Neural progenitor cell (in vitro differentiated cells): ENCODE data around the gene LGALS7B. TPM values are rescaled to one million over a fixed set of nuclear protein-coding genes. Genes with fewer than 3 reads are reported as not detected.

Experiments used
- DNase-seq: peaks from one replicate; pipeline ENCODE4 v3.0.0-alpha.2; 2016; ENCODE audit warnings: low spot score
- H2AFZ ChIP-seq: fragments of 200-600 bp; sonication (generic); replicated peaks from 2 replicates; pipeline ENCODE4 v1.6.1; 2016; ENCODE audit warnings: antibody characterized with exemption
- H3F3A ChIP-seq: fragments of 200-600 bp; sonication (generic); 2 replicates; pipeline ENCODE4 v1.6.1; 2016; ENCODE audit warnings: antibody characterized with exemption, low read depth
- H3K27ac ChIP-seq: fragments of 200-600 bp; sonication (generic); 2 replicates; pipeline ENCODE4 v1.5.1; 2016; ENCODE audit warnings: mild to moderate bottlenecking
- H3K27me3 ChIP-seq: fragments of 200-600 bp; sonication (generic); 2 replicates; pipeline ENCODE4 v1.6.1; 2016; ENCODE audit warnings: mild to moderate bottlenecking, moderate library complexity
- H3K36me3 ChIP-seq: fragments of 200-600 bp; sonication (generic); 2 replicates; pipeline ENCODE4 v1.5.1; 2016
- H3K4me1 ChIP-seq: fragments of 200-600 bp; sonication (generic); 2 replicates; pipeline ENCODE4 v1.6.1; 2016; ENCODE audit warnings: mixed run types
- H3K4me2 ChIP-seq: fragments of 200-600 bp; sonication (generic); 2 replicates; pipeline ENCODE4 v1.6.1; 2016
- H3K4me3 ChIP-seq: fragments of 200-600 bp; sonication (generic); 2 replicates; pipeline ENCODE4 v1.5.1; 2016
- H3K79me2 ChIP-seq: fragments of 200-600 bp; sonication (generic); 2 replicates; pipeline ENCODE4 v1.6.1; 2016; ENCODE audit warnings: low read depth
- H3K9ac ChIP-seq: fragments of 200-600 bp; sonication (generic); 2 replicates; pipeline ENCODE4 v1.6.1; 2016
- H3K9me3 ChIP-seq: fragments of 200-600 bp; sonication (generic); 2 replicates; pipeline ENCODE4 v1.5.1; 2016; ENCODE audit warnings: low read depth
- H4K20me1 ChIP-seq: fragments of 200-600 bp; sonication (generic); 2 replicates; pipeline ENCODE4 v1.6.1; 2016; ENCODE audit warnings: low read depth
- H3K27ac Mint-ChIP-seq: 3 replicates; pipeline ENCODE4 v1.8.0; 2021; ENCODE audit warnings: mixed read lengths
- H3K27me3 Mint-ChIP-seq: 2 replicates; pipeline ENCODE4 v1.8.0; 2022; ENCODE audit warnings: low read depth, mild to moderate bottlenecking, inconsistent platforms, moderate library complexity, mixed read lengths; ENCODE audit not compliant: insufficient read depth
- H3K36me3 Mint-ChIP-seq: 3 replicates; pipeline ENCODE4 v1.8.0; 2021; ENCODE audit warnings: mixed read lengths
- H3K4me1 Mint-ChIP-seq: 3 replicates; pipeline ENCODE4 v1.8.0; 2021; ENCODE audit warnings: mixed read lengths
- H3K4me3 Mint-ChIP-seq: 3 replicates; pipeline ENCODE4 v1.8.0; 2021; ENCODE audit warnings: mild to moderate bottlenecking, moderate library complexity, mixed read lengths
- H3K9me3 Mint-ChIP-seq: 3 replicates; pipeline ENCODE4 v1.8.0; 2020; ENCODE audit warnings: mixed read lengths
- EZH2 ChIP-seq: fragments of 200-600 bp; sonication (generic); IDR thresholded peaks from 2 replicates; pipeline ENCODE4 v1.6.1; 2017; ENCODE audit warnings: antibody characterized with exemption, mild to moderate bottlenecking, moderate library complexity
- EZH2phosphoT487 ChIP-seq: fragments of 200-600 bp; sonication (generic); IDR thresholded peaks from 2 replicates; pipeline ENCODE4 v1.6.1; 2017; ENCODE audit warnings: antibody characterized with exemption
- total RNA-seq: library from RNA; depleted of rRNA; stranded (reverse); fragments of >200 nt; gene quantifications from 2 replicates; pipeline ENCODE4 v1.2.3, GENCODE V29; 2015; ENCODE audit warnings: low replicate concordance
- TF ChIP-seq, protein P1 (sequence below): fragments of 200-600 bp; sonication (generic); IDR thresholded peaks from 2 replicates; pipeline ENCODE4 v1.5.1; 2017; ENCODE audit warnings: antibody characterized with exemption, mild to moderate bottlenecking

Gene LGALS7B
- total RNA-seq, 1 donor from 2014 or later = not detected

DNA sequence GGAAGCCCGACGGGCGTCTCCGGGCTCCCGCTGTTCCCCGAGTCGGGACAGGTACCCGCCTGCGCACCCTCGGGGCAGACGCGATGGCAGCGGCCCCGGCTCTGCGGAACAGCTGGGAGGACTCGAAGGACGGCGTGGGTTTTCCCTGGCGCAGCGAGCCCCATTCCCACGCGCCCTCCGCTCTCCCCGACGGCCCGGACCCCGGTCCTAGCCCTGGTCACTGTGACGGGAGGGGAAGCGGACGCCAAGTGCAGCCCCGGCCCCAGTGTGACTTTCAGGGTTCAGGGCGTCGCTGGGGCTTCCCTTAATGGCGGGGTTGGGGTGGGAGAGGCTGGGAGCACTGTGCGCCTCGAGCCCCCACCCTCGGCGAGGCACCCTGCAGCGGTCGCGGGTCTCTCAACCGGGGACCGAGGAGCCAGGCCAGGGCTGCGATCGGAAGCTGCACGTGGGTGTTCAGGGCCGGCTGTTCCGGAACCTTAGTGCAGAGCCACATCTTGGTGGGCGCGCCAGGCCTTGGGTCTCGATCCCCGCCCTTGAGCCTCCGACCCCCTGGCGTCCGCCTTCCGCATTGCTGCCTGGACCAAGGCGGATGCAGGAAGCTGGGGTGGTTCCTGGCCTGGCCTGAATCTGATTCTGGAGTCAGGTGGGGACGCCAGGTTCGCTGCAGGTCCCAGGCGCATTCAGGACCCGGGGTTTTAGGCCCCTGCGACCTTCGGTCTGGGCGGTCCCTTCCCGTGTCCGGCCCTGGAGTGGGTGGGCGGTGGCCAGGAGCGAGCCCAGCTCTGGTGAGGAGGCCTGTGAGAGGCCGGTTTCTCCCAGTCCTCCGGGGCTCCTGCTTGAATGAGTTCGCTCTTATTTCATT is 3.5 kb downstream of the LGALS7B start:
- H3K9me3 Mint-ChIP-seq = peaks cover 7% of the 10 kb centered on the region
- DNase-seq = no peak

DNA sequence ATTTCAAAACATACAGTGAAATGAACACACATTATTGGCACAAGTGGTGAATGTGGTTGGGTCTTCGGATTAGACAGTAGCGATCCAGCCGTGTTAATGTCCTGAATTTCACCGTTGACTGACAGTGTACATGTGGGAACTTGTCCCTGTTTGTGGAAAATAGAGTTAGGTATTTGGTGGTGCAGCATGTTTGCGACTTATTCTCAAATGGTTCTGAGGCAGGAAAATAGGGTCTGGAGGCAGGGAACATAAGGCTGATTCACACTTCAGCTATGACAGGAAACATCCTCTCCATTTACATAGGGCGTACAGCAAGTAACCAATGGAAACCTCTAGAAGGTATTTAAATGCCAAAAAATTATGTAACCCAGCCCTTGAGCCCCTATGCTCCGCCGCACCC is 4.2 kb downstream of the LGALS7B start:
- H3K9ac ChIP-seq = no peak overlapping the region
- no peaks in the 10 kb centered on the region for H3F3A ChIP-seq
- TF ChIP-seq EZH2 (no peak), EZH2phosphoT487 (no peak)
- TF ChIP-seq, protein P1, sequence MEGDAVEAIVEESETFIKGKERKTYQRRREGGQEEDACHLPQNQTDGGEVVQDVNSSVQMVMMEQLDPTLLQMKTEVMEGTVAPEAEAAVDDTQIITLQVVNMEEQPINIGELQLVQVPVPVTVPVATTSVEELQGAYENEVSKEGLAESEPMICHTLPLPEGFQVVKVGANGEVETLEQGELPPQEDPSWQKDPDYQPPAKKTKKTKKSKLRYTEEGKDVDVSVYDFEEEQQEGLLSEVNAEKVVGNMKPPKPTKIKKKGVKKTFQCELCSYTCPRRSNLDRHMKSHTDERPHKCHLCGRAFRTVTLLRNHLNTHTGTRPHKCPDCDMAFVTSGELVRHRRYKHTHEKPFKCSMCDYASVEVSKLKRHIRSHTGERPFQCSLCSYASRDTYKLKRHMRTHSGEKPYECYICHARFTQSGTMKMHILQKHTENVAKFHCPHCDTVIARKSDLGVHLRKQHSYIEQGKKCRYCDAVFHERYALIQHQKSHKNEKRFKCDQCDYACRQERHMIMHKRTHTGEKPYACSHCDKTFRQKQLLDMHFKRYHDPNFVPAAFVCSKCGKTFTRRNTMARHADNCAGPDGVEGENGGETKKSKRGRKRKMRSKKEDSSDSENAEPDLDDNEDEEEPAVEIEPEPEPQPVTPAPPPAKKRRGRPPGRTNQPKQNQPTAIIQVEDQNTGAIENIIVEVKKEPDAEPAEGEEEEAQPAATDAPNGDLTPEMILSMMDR = no peak
- H3K4me2 ChIP-seq = no peak overlapping the region
- Mint-ChIP-seq H3K36me3 (no peaks in the 10 kb centered on the region), H3K4me3 (no peak overlapping the region), H3K27me3 (peaks cover 2% of the 10 kb centered on the region), H3K9me3 (peaks cover 7% of the 10 kb centered on the region), H3K27ac (no peak overlapping the region), H3K4me1 (peaks cover 5% of the 10 kb centered on the region)
- no peak overlapping the region for H3K27ac ChIP-seq
- no peak overlapping the region for H3K4me3 ChIP-seq
- DNase-seq = no peak
- H3K9me3 ChIP-seq = no peaks in the 10 kb centered on the region
- H3K36me3 ChIP-seq = no peaks in the 10 kb centered on the region
- no peaks in the 10 kb centered on the region for H3K79me2 ChIP-seq
- no peaks in the 10 kb centered on the region for H3K27me3 ChIP-seq
- no peaks in the 10 kb centered on the region for H3K4me1 ChIP-seq
- no peaks in the 10 kb centered on the region for H4K20me1 ChIP-seq
- H2AFZ ChIP-seq = no peak overlapping the region

More for the DNA sequence above, 3.5 kb downstream of the LGALS7B start:
- TF ChIP-seq, protein P1 = no peak
- no peak for TF ChIP-seq EZH2phosphoT487
- TF ChIP-seq EZH2 = no peak
- Histone ChIP-seq H3F3A (no peaks in the 10 kb centered on the region), H3K4me3 (no peak overlapping the region), H3K4me2 (no peak overlapping the region), H3K4me1 (no peaks in the 10 kb centered on the region), H3K9me3 (no peaks in the 10 kb centered on the region), H4K20me1 (no peaks in the 10 kb centered on the region), H3K79me2 (no peaks in the 10 kb centered on the region), H3K27ac (no peak overlapping the region), H2AFZ (no peak overlapping the region), H3K27me3 (no peaks in the 10 kb centered on the region), H3K9ac (no peak overlapping the region), H3K36me3 (no peaks in the 10 kb centered on the region)
- peaks cover 5% of the 10 kb centered on the region for H3K4me1 Mint-ChIP-seq
- H3K27ac Mint-ChIP-seq = no peak overlapping the region
- H3K27me3 Mint-ChIP-seq = peaks cover 2% of the 10 kb centered on the region
- no peaks in the 10 kb centered on the region for H3K36me3 Mint-ChIP-seq
- no peak overlapping the region for H3K4me3 Mint-ChIP-seq

DNA sequence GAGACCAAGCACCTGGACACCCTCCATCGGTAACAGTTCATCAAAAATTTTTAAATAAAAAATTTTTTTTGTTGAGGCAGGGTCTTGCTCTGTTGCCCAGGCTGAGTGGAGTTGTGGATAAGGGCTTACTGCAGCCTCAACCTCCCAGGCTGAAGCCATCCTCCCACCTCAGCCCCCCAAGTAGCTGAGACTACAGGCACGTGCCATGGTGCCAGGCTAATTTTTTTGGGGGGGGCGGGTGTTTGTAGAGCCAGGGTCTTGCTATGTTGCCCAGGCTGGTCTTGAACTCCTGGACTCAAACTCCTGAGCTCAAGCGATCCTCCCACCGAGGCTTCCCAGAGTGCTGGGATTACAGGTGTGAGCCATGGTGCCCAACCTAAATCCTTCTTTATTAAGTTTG is 4.7 kb downstream of the LGALS7B start:
- Mint-ChIP-seq H3K4me3 (no peak overlapping the region), H3K9me3 (peaks cover 7% of the 10 kb centered on the region), H3K36me3 (no peaks in the 10 kb centered on the region), H3K27me3 (peaks cover 2% of the 10 kb centered on the region), H3K27ac (no peak overlapping the region), H3K4me1 (peaks cover 3% of the 10 kb centered on the region)
- Histone ChIP-seq H3F3A (no peaks in the 10 kb centered on the region), H3K9me3 (no peaks in the 10 kb centered on the region), H4K20me1 (no peaks in the 10 kb centered on the region), H3K4me1 (no peaks in the 10 kb centered on the region), H3K79me2 (no peaks in the 10 kb centered on the region), H3K9ac (no peak overlapping the region), H3K27ac (no peak overlapping the region), H3K4me2 (no peak overlapping the region), H3K4me3 (no peak overlapping the region), H3K27me3 (no peaks in the 10 kb centered on the region), H3K36me3 (no peaks in the 10 kb centered on the region), H2AFZ (no peak overlapping the region)
- TF ChIP-seq EZH2phosphoT487 = no peak
- no peak for TF ChIP-seq EZH2
- TF ChIP-seq, protein P1 = no peak
- DNase-seq = no peak
